Mammary epithelial cell (primary cell): Measurements from ENCODE around the gene CELSR1.

Experiments
- EZH2 ChIP-seq: IDR thresholded peaks from 2 replicates; pipeline ENCODE4 v1.6.1; 2012; ENCODE audit warnings: low read length, inconsistent platforms, borderline replicate concordance
- TF ChIP-seq, protein P1 (sequence below), 2 donors: IDR thresholded peaks in 1 of 2; conservative IDR thresholded peaks in 1 of 2; 2 replicates each; pipeline ENCODE4 v1.5.1; 2011 to 2012; ENCODE audit warnings: inconsistent platforms in 2 of 2, low read length in 2 of 2, mild to moderate bottlenecking in 2 of 2, control low read depth in 1 of 2, low read depth in 1 of 2; ENCODE audit not compliant: insufficient read depth in 1 of 2; ENCODE audit errors: extremely low read depth in 1 of 2

DNA sequence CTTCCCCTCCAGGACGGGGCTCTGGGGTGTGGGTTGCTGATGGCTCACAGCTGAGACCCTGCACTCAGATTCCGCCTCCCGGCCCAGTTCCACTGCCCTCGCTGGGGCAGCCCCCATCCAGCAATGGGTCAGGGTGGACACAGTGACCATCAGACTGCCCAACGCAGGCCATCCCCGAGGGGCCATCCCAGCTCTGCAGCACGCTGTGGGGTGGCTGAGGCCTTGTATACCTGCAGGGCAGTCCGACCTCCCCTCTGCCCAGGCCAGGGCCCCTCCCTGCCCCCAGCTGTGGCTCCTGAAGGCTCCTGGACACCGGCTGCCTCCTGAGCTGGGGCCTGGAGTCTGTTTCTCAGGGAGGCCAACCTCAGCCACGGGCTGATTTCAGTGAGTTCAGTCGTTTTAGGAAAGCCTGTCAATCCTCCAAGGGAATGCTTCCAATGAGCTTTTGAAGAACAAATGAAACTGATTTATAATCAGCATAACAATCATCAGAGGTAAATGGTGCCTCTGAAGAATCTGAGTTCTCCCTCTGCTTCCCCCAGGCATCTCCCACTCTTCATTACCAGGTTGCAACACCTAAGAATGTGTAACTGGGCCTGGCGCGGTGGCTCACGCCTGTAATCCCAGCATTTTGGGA is 95.1 kb downstream of the CELSR1 start:
- TF ChIP-seq, protein P1, sequence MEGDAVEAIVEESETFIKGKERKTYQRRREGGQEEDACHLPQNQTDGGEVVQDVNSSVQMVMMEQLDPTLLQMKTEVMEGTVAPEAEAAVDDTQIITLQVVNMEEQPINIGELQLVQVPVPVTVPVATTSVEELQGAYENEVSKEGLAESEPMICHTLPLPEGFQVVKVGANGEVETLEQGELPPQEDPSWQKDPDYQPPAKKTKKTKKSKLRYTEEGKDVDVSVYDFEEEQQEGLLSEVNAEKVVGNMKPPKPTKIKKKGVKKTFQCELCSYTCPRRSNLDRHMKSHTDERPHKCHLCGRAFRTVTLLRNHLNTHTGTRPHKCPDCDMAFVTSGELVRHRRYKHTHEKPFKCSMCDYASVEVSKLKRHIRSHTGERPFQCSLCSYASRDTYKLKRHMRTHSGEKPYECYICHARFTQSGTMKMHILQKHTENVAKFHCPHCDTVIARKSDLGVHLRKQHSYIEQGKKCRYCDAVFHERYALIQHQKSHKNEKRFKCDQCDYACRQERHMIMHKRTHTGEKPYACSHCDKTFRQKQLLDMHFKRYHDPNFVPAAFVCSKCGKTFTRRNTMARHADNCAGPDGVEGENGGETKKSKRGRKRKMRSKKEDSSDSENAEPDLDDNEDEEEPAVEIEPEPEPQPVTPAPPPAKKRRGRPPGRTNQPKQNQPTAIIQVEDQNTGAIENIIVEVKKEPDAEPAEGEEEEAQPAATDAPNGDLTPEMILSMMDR (conservative IDR thresholded peaks at IDR 0.05 in 1 of 2, IDR thresholded peaks at IDR 0.05 in 1 of 2; ENCODE audit: extremely low read depth in 1 of 2, insufficient read depth in 1 of 2, low read depth in 1 of 2, low read length in 2 of 2): no peak
- no peak for TF ChIP-seq EZH2
